EH (cell line): ENCODE results near the gene CELF4.

Experiments
- DNase-seq: peaks from one replicate; pipeline ENCODE4 v3.0.0-alpha.2; 2015; ENCODE audit warnings: low read depth

CELF4 gene

DNA sequence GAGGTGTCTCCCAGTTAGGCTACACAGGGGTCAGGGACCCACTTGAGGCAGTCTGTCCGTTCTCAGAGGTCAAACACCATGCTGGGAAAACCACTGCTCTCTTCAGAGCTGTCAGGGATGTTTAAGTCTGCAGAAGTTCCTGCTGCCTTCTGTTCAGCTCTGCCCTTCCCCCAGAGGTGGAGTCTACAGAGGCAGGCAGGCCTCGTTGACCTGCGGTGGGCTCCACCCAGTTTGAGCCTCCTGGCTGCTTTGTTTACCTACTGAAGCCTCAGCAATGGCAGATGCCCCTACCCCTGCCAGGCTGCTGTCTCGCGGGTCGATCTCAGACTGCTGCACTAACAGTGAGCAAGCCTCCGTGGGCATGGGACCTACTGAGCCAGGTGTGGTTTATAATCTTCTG, 346.3 kb downstream of the CELF4 start:
- no peak for DNase-seq

DNA sequence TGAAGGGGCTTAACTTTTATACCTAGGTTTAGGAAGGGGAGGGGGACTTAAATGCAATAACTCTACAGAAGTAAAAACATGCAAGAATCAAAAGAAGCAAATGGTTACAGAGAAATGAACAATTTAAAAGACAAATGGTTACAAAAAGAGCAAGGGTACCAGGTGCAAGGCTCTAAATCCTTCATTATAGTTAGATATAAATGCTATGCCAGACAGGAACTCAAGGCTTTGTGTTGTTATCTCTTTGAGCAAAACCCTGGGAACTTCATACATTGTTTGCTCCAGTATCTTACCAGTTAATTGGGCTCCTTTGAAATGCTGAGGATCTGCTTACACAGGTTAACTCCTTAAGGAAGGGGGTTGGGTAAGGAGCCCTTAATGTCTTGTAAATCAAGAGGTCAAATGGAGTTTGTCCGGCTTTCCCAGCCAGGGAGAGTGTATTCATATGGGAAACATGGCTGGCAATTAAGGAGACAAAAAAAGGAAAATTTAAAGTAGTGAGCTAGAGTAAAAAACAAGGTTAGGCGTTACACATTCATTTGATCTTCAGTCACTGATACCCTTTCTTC, 347.5 kb downstream of the CELF4 start:
- no peak for DNase-seq

GRCh38 chr18:37210781-37211180, 354.8 kb downstream of the CELF4 start:
- no peak for DNase-seq

DNA sequence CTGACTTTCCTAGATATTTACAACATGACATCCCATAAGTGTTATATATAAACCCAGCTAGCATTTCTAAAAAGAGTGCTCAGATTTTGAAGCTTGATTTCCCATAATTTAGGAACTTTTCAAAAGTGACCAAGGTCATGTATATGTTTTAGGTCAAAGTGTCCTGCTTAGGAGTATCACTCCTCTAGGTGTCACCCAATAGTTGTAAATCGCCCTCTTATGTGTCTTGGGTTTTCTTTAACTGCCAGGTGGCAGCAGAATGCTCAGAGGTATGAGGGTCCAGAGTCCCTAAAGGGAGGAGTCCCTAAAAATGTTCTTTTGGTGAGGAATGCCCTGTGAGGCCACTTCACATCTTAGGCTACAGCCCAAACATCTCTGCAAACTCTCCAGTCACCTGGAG, 358.3 kb downstream of the CELF4 start:
- no peak for DNase-seq

GRCh38 chr18:37199741-37200140, 365.9 kb downstream of the CELF4 start:
- no peak for DNase-seq
